ENCODE results near the gene EXTL1. TPM values are rescaled to one million over a fixed set of nuclear protein-coding genes. Genes with fewer than 3 reads are reported as not detected.

EXTL1 gene
- total RNA-seq, 2 experiments from 2014 or later = not detected

DNA sequence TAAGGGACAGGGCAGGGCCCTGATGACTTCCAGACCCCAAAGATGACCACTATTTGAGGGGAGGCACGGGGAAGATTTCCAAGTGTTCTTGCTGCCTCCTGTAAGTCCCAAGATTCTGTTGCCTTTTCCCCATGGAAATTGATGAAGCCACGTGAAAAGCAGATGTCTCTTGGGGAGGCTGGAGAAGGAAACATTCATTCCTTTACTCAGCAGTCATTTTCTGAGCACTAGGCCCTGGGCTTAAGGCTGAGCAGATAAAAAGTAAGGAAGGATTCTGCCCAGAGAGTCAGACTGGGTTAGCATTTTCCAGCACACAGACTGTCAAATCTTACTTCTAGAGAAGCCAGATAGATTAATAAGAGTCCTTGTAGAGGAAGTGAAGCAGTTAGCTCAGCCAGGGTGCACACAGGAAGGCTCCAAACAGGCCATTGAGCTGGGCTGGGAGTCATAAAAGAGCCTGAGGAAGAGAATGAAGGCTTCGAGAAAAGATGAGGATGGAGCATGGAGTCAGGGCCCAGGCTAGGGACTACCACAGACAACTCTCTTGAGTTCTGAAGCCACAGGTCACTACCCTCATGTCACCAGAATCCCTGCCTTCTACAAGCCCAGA lies 10.1 kb downstream of the EXTL1 start:
- Mint-ChIP-seq H3K27ac (no peak overlapping the region), H3K4me1 (ENCODE audit: low read depth) (peaks cover 15% of the 10 kb centered on the region), H3K9me3 (no peaks in the 10 kb centered on the region), H3K36me3 (ENCODE audit: low read depth) (no peaks in the 10 kb centered on the region), H3K27me3 (ENCODE audit: low read depth) (peaks cover 3% of the 10 kb centered on the region), H3K4me3 (no peak overlapping the region)
- intact Hi-C loops (cut with micrococcal nuclease) = no loop called here
- DNase-seq = no peak
- CTCF ChIA-PET = interaction anchor here (1.1 to 1.7 kb wide), 2 partner anchors 113 to 136 kb away, joined by 3 to 6 read pairs; no protein-coding TSS in a partner anchor

DNA sequence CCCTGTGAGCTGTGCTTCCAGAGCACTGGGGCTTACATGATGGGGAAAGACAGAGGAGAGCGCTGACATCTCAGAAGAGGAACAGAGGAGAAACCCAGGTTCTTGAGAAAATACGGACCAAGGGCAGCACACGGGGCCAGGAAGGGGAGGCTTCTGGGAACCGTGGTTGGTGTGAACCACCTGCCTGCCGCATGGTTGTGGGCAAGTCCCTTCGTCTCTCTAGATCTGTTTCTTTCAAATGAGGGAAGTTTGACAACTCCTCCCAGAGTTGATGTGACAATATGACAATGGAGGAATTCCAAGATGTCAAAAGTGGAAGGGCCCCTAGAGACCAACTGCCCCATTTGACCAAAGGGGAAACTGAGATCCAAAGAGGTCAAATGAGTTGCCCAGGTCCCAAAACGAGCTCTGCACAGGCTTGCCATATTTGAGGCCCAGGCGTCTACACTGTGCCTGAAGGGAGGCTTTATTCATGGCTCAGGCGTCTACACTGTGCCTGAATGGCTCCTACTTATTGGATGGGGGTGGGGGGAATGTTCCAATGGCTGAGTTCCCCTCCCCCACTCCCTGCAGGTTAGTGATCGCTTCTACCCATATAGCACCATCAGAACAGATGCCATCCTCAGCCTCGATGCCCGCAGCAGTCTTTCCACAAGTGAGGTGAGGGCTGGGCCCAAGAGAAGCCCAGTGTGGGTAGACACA lies 11.2 kb downstream of the EXTL1 start:
- Mint-ChIP-seq H3K9me3 (no peaks in the 10 kb centered on the region), H3K4me1 (ENCODE audit: low read depth) (peaks cover 13% of the 10 kb centered on the region), H3K27me3 (ENCODE audit: low read depth) (peaks cover 3% of the 10 kb centered on the region), H3K27ac (no peak overlapping the region), H3K36me3 (ENCODE audit: low read depth) (no peaks in the 10 kb centered on the region), H3K4me3 (no peak overlapping the region)
- intact Hi-C loops (cut with micrococcal nuclease) = no loop called here
- DNase-seq = no peak
- CTCF ChIA-PET = no interaction called here

DNA sequence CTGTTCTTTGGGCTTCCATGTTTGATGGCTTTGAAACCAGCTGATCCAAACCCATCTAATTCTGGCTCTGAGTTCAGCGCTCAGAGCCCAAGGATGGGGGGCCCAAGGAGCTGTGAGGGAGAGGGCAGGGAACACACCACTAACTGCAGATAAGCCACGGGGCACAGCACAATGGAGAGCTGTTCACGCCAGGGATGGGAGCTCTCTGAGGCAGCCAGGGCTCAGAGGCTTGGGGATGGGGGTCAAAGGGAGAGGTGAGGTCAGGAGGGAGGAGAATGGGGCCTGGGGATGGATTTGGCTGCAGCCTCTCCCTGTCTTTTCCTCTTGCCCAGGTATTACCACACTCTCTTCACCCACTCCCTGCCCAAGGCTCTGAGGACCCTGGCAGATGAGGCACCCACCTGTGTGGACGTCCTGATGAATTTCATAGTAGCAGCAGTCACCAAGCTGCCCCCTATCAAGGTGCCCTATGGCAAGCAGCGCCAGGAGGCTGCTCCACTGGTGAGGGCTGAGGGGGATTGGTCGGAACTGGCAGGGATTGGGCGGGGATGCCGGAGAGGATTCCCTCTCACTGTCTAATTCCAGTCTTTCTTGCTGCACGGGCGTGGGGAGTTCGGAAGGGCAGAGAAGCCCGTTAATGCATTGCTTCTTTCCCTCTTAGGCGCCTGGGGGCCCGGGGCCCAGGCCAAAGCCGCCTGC lies 13.1 kb downstream of the EXTL1 start:
- Mint-ChIP-seq H3K4me1 (ENCODE audit: low read depth) (peaks cover 13% of the 10 kb centered on the region), H3K27ac (no peak overlapping the region), H3K27me3 (ENCODE audit: low read depth) (peaks cover 3% of the 10 kb centered on the region), H3K4me3 (peak overlapping the region; percentile 88), H3K36me3 (ENCODE audit: low read depth) (no peaks in the 10 kb centered on the region), H3K9me3 (no peaks in the 10 kb centered on the region)
- intact Hi-C loops (cut with micrococcal nuclease) = loop anchor here (1.0 to 5.0 kb wide), 5 partner anchors 71 to 383 kb away; partner anchors contain the start of gene CEP85
- CTCF ChIA-PET = interaction anchor here (0.8 to 3.3 kb wide), 4 partner anchors 9 to 139 kb away, joined by 3 to 26 read pairs (median 4); no protein-coding TSS in a partner anchor
- no peak for DNase-seq

DNA sequence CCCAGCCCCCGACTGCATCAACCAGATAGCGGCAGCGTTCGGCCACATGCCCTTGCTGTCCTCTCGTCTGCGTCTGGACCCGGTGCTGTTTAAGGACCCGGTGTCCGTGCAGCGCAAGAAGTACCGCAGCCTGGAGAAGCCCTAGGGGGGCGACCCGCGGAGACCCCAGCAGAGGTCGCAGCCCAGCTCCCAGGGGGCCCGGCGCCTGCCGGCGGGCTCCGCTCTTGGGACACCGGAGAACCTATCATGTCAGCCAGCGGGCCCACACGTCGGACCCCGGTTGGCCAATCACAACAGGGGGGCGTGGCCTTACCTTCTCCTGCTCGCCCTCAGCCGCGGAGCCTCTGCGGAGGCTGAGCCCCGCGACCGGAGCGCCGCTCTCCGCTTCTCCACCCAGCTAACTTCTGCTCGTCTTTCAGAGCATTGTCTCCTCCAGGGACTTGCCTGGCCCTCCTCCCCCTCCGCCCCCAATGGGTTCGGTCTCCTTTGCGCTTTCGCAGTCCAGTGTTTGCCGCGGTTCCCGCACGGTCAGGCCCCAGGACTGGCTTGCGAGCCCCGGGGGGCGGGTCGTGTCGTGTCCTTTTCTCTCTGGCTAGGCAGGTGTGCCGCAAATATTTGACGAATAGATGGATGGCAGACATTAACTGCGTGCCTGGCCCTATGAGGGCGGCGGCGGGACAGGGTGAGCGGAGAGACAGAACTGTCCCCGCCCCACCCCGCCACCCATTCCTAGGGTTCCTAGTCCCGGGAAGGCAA lies 13.8 kb downstream of the EXTL1 start:
- DNase-seq = peak; percentile 97
- H3K27me3 Mint-ChIP-seq (ENCODE audit: low read depth) = peaks cover 3% of the 10 kb centered on the region
- H3K36me3 Mint-ChIP-seq (ENCODE audit: low read depth) = no peaks in the 10 kb centered on the region
- H3K4me3 Mint-ChIP-seq = peak overlapping the region; percentile 88
- intact Hi-C loops (cut with micrococcal nuclease) = loop anchor here (1.0 to 5.0 kb wide), 5 partner anchors 70 to 382 kb away; partner anchors contain the start of gene CEP85
- peaks cover 13% of the 10 kb centered on the region for H3K4me1 Mint-ChIP-seq (ENCODE audit: low read depth)
- H3K27ac Mint-ChIP-seq = peak overlapping the region; percentile 47
- CTCF ChIA-PET = interaction anchor here (0.8 to 3.3 kb wide), 12 partner anchors 8 to 140 kb away, joined by 3 to 26 read pairs (median 4); partner anchors contain the start of genes SLC30A2 and ZNF593
- H3K9me3 Mint-ChIP-seq = no peaks in the 10 kb centered on the region

DNA sequence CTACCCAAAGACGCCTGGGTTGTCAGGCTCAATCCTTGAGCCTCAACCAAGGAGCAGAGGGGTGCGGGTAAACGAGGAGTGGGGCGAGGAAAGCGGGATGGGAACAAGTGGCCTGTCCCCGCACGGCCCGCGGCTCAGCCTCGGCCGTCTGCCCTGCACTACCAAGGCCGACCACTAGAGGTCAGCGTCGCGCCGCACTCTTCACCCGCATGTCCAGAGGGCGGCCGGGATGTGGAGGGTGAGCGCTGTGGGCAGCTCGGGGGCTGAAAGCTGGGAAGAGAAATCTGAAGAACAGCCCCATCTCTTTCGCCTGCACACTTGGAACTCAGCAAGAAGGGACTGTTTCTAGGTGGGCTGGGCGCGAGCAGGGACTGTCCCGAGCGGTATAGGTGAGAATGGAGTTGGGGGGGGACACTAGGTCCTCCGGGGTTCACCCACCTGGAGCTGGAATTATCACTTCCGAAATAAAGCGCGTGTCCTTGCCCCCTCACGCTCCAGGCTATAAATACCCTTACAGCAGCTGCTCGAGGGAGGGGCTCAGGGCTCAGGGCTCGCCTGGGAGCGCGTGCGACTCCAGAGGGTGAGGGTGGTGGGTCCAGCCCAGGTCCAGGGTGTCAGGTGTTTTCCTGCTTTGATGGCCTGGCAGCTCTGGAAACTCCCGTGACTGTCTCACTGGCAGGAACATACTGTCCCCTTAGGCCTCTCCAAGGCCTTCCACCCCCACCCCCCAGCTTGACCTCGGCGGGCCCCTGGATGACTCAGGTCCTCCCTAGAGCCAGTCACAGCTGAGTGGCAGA lies 14.6 kb downstream of the EXTL1 start:
- CTCF ChIA-PET = interaction anchor here (0.6 to 3.3 kb wide), 23 partner anchors 9 to 401 kb away, joined by 3 to 26 read pairs (median 3); partner anchors contain the start of genes SLC30A2 and ZNF593
- DNase-seq = peak; percentile 78
- H3K27me3 Mint-ChIP-seq (ENCODE audit: low read depth) = peaks cover 3% of the 10 kb centered on the region
- H3K9me3 Mint-ChIP-seq = no peaks in the 10 kb centered on the region
- intact Hi-C loops (cut with micrococcal nuclease) = loop anchor here (1.0 to 5.0 kb wide), 6 partner anchors 69 to 381 kb away; partner anchors contain the start of gene CEP85
- peaks cover 13% of the 10 kb centered on the region for H3K4me1 Mint-ChIP-seq (ENCODE audit: low read depth)
- no peaks in the 10 kb centered on the region for H3K36me3 Mint-ChIP-seq (ENCODE audit: low read depth)
- no peak overlapping the region for H3K27ac Mint-ChIP-seq
- peak overlapping the region; percentile 88 for H3K4me3 Mint-ChIP-seq

DNA sequence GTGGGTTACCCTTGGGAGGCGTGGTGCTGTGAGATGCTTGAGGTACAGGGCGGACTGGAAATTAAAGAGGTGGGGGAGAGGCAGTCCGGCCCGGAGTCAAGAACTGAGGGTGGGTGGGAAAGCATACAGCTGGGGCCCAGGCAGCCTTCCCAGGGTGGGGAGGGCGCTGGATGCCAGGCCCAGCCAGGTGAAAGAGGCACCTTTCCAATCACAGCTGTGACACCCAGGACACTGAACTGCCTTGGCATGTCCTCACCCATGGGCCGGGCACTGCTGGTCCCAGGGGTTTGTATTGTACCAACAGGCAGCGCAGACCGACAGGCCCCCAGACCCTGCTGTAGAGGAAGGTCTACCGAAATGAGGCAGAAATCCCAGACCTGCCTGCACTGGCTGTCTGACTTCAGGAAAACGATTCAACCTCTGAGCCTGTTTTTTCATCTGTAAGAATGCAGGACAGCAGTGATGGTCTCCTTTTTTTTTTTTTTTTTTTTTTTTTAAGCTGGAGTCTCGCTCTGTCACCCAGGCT lies 15.2 kb downstream of the EXTL1 start:
- no peak overlapping the region for H3K4me3 Mint-ChIP-seq
- no peak overlapping the region for H3K27ac Mint-ChIP-seq
- H3K36me3 Mint-ChIP-seq (ENCODE audit: low read depth) = no peaks in the 10 kb centered on the region
- CTCF ChIA-PET = interaction anchor here (0.6 to 3.3 kb wide), 24 partner anchors 9 to 400 kb away, joined by 3 to 26 read pairs (median 3); partner anchors contain the start of genes SLC30A2 and ZNF593
- peaks cover 13% of the 10 kb centered on the region for H3K4me1 Mint-ChIP-seq (ENCODE audit: low read depth)
- no peak for DNase-seq
- no peaks in the 10 kb centered on the region for H3K9me3 Mint-ChIP-seq
- intact Hi-C loops (cut with micrococcal nuclease) = loop anchor here (1.0 to 5.0 kb wide), 3 partner anchors 127 to 380 kb away; no protein-coding TSS in a partner anchor
- H3K27me3 Mint-ChIP-seq (ENCODE audit: low read depth) = peaks cover 3% of the 10 kb centered on the region

DNA sequence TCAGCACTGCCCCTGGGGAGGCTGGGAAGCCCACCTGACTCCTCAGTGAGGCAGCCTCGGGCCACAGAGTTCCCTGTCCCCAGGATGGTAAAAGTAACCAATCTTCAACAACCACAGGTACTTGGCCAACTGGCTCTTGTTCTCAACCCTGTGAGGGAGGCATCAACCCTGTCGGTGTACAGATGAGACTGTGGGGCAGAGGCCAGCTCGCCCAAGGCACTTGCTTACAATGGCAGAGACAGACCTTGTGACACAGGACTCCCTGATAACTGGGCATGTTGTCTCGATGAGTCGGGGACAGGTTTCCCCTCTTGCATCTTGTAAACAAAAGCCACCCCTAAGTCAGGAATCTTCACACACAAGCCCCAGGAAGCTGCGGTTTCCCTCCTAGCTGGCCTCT lies 16.3 kb downstream of the EXTL1 start:
- Mint-ChIP-seq H3K4me3 (no peak overlapping the region), H3K9me3 (no peaks in the 10 kb centered on the region), H3K4me1 (ENCODE audit: low read depth) (peaks cover 13% of the 10 kb centered on the region), H3K36me3 (ENCODE audit: low read depth) (no peaks in the 10 kb centered on the region), H3K27me3 (ENCODE audit: low read depth) (peaks cover 3% of the 10 kb centered on the region), H3K27ac (no peak overlapping the region)
- CTCF ChIA-PET = no interaction called here
- intact Hi-C loops (cut with micrococcal nuclease) = loop anchor here (5.0 kb wide), 2 partner anchors 284 to 379 kb away; no protein-coding TSS in a partner anchor
- no peak for DNase-seq

DNA sequence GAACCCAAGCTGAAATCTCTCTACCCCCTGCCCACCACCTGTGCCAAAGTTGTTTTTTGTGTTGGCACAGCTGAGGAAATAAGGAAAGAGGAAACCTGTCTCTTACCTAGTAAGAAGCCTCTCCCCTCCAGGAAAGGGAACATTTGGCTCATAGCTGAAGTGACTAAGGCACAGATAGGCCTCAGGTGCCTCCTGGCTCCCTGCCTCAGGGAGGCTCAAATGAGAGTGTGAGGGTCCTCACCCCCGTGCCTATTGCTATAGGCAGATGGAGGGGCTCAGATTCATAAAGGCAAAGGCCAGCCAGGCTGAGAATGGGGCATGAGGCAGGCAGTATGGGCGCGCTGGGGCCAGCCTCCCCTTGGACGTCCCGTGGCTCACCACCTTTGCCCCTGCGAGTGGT lies 16.9 kb downstream of the EXTL1 start:
- no peaks in the 10 kb centered on the region for H3K36me3 Mint-ChIP-seq (ENCODE audit: low read depth)
- no peak overlapping the region for H3K4me3 Mint-ChIP-seq
- no peak overlapping the region for H3K27ac Mint-ChIP-seq
- H3K27me3 Mint-ChIP-seq (ENCODE audit: low read depth) = peaks cover 8% of the 10 kb centered on the region
- no peak for DNase-seq
- intact Hi-C loops (cut with micrococcal nuclease) = loop anchor here (5.0 kb wide), 2 partner anchors 284 to 379 kb away; no protein-coding TSS in a partner anchor
- H3K9me3 Mint-ChIP-seq = no peaks in the 10 kb centered on the region
- CTCF ChIA-PET = no interaction called here
- peaks cover 13% of the 10 kb centered on the region for H3K4me1 Mint-ChIP-seq (ENCODE audit: low read depth)

DNA sequence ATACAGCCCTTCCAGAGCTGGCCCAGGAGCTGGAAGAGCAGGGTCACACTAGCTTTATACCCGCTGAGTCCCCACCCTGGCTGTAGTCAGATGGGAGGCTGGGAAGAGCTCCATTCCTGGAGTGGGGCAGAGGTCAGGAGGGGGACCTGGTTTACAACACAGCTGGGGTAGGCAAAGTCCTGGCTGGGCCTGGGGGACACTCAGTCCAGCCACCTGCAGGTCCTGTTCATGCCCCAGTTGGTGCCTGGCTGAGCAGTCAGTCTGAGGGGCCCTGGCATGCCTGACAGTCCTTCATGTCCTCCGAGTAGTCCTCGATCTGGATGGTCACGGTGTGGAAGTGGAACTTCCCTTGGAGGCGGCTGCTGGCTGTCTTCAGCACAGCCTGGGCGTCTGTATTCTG lies 17.3 kb downstream of the EXTL1 start:
- CTCF ChIA-PET = no interaction called here
- Mint-ChIP-seq H3K9me3 (no peaks in the 10 kb centered on the region), H3K27me3 (ENCODE audit: low read depth) (peaks cover 8% of the 10 kb centered on the region), H3K4me3 (no peak overlapping the region), H3K36me3 (ENCODE audit: low read depth) (no peaks in the 10 kb centered on the region), H3K27ac (no peak overlapping the region), H3K4me1 (ENCODE audit: low read depth) (peaks cover 13% of the 10 kb centered on the region)
- intact Hi-C loops (cut with micrococcal nuclease) = loop anchor here (5.0 kb wide), 2 partner anchors 283 to 378 kb away; no protein-coding TSS in a partner anchor
- DNase-seq = no peak

DNA sequence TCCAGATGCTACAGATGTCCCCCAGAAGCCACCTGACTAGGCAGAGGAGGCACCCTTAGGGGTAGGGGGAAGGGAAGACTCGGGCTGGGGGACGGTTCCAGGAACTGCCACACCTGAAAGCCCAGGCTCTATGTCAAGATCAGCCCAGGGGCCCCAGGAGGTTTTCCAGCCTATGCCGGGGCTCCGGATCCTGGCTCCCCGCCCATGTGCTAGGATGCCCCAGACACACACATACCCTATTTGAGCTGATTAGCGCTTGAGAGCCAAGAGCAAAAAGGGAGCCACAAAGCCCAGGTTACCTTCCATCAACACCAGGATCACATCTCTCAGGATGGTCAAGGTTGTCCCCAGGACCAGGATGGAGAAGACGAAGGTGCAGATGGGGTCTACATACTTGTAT lies 19.8 kb downstream of the EXTL1 start:
- H3K36me3 Mint-ChIP-seq (ENCODE audit: low read depth) = no peaks in the 10 kb centered on the region
- no peak for DNase-seq
- intact Hi-C loops (cut with micrococcal nuclease) = no loop called here
- CTCF ChIA-PET = interaction anchor here (0.6 kb wide), 1 partner anchor 319 kb away, joined by 7 read pairs; no protein-coding TSS in a partner anchor
- no peak overlapping the region for H3K4me3 Mint-ChIP-seq
- peaks cover 18% of the 10 kb centered on the region for H3K27me3 Mint-ChIP-seq (ENCODE audit: low read depth)
- peaks cover 5% of the 10 kb centered on the region for H3K4me1 Mint-ChIP-seq (ENCODE audit: low read depth)
- H3K9me3 Mint-ChIP-seq = no peaks in the 10 kb centered on the region
- H3K27ac Mint-ChIP-seq = no peak overlapping the region

DNA sequence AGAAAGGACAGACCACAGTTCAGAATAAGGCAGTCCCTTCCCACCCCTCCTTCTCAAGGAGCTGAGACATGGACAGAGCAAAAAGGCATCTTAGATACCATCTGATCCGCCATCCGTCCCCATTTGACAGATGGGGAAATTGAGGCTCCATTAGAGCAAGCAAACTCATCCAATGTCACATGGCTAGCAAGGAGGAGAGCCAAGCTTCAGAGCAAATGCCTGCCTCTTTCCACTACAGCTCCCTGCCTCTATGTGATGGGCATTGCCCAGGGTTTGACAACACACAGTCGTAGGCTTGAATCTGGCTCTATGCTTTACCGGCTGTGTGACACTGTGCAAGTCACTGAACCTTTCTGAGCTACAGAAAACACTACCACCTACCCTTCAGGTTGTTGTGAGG lies 20.4 kb downstream of the EXTL1 start:
- Mint-ChIP-seq H3K4me1 (ENCODE audit: low read depth) (peaks cover 6% of the 10 kb centered on the region), H3K36me3 (ENCODE audit: low read depth) (no peaks in the 10 kb centered on the region), H3K27me3 (ENCODE audit: low read depth) (peaks cover 23% of the 10 kb centered on the region), H3K9me3 (no peaks in the 10 kb centered on the region), H3K27ac (no peak overlapping the region), H3K4me3 (no peak overlapping the region)
- intact Hi-C loops (cut with micrococcal nuclease) = no loop called here
- DNase-seq = no peak
- CTCF ChIA-PET = no interaction called here
